ENCODE data around the gene PCBP3. TPM values are rescaled to one million over a fixed set of nuclear protein-coding genes. Genes with fewer than 3 reads are reported as not detected.

Gene PCBP3
- total RNA-seq, 1 donor from 2014 or later: not detected

GRCh38 chr21:45869121-45870007 lies 225.8 kb downstream of the PCBP3 start:
- Mint-ChIP-seq H3K4me3 (no peak overlapping the region), H3K27me3 (no peaks in the 10 kb centered on the region), H3K27ac (no peak overlapping the region), H3K9me3 (no peaks in the 10 kb centered on the region), H3K36me3 (ENCODE audit: low read depth) (no peaks in the 10 kb centered on the region), H3K4me1 (peaks cover 2% of the 10 kb centered on the region)
- CTCF ChIA-PET: no interaction called here
- intact Hi-C loops (cut with micrococcal nuclease): no loop called here
- POLR2A ChIA-PET: no interaction called here
- DNase-seq: no peak
- no peak for ATAC-seq (ENCODE audit: low read depth)
- TF ChIP-seq CTCF (IDR thresholded peaks at IDR 0.05): no peak

GRCh38 chr21:45870421-45870820 lies 226.9 kb downstream of the PCBP3 start:
- Mint-ChIP-seq H3K27me3 (no peaks in the 10 kb centered on the region), H3K36me3 (ENCODE audit: low read depth) (no peaks in the 10 kb centered on the region), H3K4me1 (peaks cover 2% of the 10 kb centered on the region), H3K4me3 (no peak overlapping the region), H3K27ac (no peak overlapping the region), H3K9me3 (no peaks in the 10 kb centered on the region)
- TF ChIP-seq CTCF (IDR thresholded peaks at IDR 0.05): no peak
- ChIA-PET POLR2A (no interaction called here), CTCF (no interaction called here)
- intact Hi-C loops (cut with micrococcal nuclease): no loop called here
- no peak for DNase-seq
- ATAC-seq (ENCODE audit: low read depth): no peak

GRCh38 chr21:45870851-45871615 lies 227.5 kb downstream of the PCBP3 start:
- TF ChIP-seq CTCF (IDR thresholded peaks at IDR 0.05): no peak
- Mint-ChIP-seq H3K9me3 (no peaks in the 10 kb centered on the region), H3K36me3 (ENCODE audit: low read depth) (no peaks in the 10 kb centered on the region), H3K27ac (no peak overlapping the region), H3K4me3 (no peak overlapping the region), H3K27me3 (no peaks in the 10 kb centered on the region), H3K4me1 (peaks cover 2% of the 10 kb centered on the region)
- ChIA-PET CTCF (no interaction called here), POLR2A (no interaction called here)
- intact Hi-C loops (cut with micrococcal nuclease): no loop called here
- DNase-seq: no peak
- ATAC-seq (ENCODE audit: low read depth): no peak

GRCh38 chr21:45871616-45872236 lies 228.2 kb downstream of the PCBP3 start:
- no peaks in the 10 kb centered on the region for H3K36me3 Mint-ChIP-seq (ENCODE audit: low read depth)
- peaks cover 2% of the 10 kb centered on the region for H3K4me1 Mint-ChIP-seq
- no peak overlapping the region for H3K27ac Mint-ChIP-seq
- intact Hi-C loops (cut with micrococcal nuclease): no loop called here
- POLR2A ChIA-PET: no interaction called here
- TF ChIP-seq CTCF (IDR thresholded peaks at IDR 0.05): no peak
- H3K27me3 Mint-ChIP-seq: no peaks in the 10 kb centered on the region
- CTCF ChIA-PET: no interaction called here
- no peaks in the 10 kb centered on the region for H3K9me3 Mint-ChIP-seq
- no peak for ATAC-seq (ENCODE audit: low read depth)
- DNase-seq: no peak
- no peak overlapping the region for H3K4me3 Mint-ChIP-seq

- intact Hi-C loops (cut with micrococcal nuclease): no loop called here
- H3K36me3 Mint-ChIP-seq (ENCODE audit: low read depth): no peaks in the 10 kb centered on the region
- POLR2A ChIA-PET: no interaction called here
- DNase-seq (no peak), ATAC-seq (ENCODE audit: low read depth) (no peak)
- CTCF ChIA-PET: no interaction called here
- no peaks in the 10 kb centered on the region for H3K27me3 Mint-ChIP-seq
- H3K4me3 Mint-ChIP-seq: no peak overlapping the region
- H3K27ac Mint-ChIP-seq: no peak overlapping the region
- no peak for TF ChIP-seq CTCF (IDR thresholded peaks at IDR 0.05)
- H3K4me1 Mint-ChIP-seq: peaks cover 2% of the 10 kb centered on the region
- no peaks in the 10 kb centered on the region for H3K9me3 Mint-ChIP-seq
Measured at GRCh38 chr21:45872471-45872870, 228.9 kb downstream of the PCBP3 start.
